Lower leg skin (tissue), 4 donors: Measurements from ENCODE around the gene KLHL2. TPM values are rescaled to one million over a fixed set of nuclear protein-coding genes. Genes with fewer than 3 reads are reported as not detected.

Experiments used
- DNase-seq, 2 donors: peaks; one replicate each; pipeline ENCODE4 v3.0.0-alpha.2; 2019; ENCODE audit warnings: low spot score in 2 of 2
- H3K4me3 ChIP-seq: fragments of 200-600 bp; sonication (generic); 2 replicates; pipeline ENCODE4 v1.5.1; 2017; ENCODE audit warnings: mild to moderate bottlenecking, low read depth; ENCODE audit not compliant: poor library complexity, severe bottlenecking
- POLR2A ChIP-seq, 2 donors: fragments of 450-650 bp; IDR thresholded peaks; one replicate each; pipeline ENCODE4 v1.6.1; 2016 to 2017; ENCODE audit warnings: antibody characterized with exemption in 2 of 2, mild to moderate bottlenecking in 1 of 2, moderate library complexity in 1 of 2
- WGBS, 2 donors: methylation state at CpG; one replicate each; pipeline ENCODE4 v1.1.5; 2018; 5-methylcytosine and 5-hydroxymethylcytosine counted together
- intact Hi-C: fragments of 100-400 bp; cut with DNase I; formaldehyde crosslinking; loops from one replicate; pipeline ENCODE4 v1.15.0; 2023; ENCODE audit warnings: low total_unique reads
- total RNA-seq, 4 donors: library from RNA; depleted of rRNA; stranded (reverse); fragments of >200 nt; gene quantifications; one replicate each; pipeline ENCODE4 v1.1.0, GENCODE V29; 2016
- TF ChIP-seq, protein P1 (sequence below), 3 donors: fragments of 450-650 bp; IDR thresholded peaks; one replicate each; pipeline ENCODE4 v1.5.1; 2016; ENCODE audit warnings: antibody characterized with exemption in 3 of 3, mild to moderate bottlenecking in 3 of 3, moderate library complexity in 2 of 3

Gene KLHL2
- total RNA-seq, 4 donors from 2014 or later = 15.1 to 15.9 (median 15.7) TPM

DNA sequence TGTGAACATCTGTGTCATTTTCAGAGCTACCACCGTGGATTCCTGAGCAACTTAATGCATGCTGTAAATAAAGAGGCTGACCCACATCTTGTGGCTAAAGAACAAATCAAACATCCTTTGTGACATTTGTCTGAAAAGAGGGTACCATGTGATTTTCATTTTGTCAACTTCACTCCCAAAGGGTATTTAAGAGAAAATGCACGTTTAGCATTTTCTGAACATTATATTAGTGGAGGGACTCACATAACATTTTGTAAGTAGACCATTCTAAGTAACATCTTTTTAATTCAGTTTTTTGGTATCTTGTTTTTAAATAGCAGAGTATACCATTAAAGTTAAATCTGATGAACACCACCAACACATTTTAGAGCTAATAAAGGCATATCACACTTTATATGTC is 154.4 kb downstream of the KLHL2 start:
- no peak for TF ChIP-seq POLR2A (IDR thresholded peaks at IDR 0.05)
- TF ChIP-seq, protein P1, sequence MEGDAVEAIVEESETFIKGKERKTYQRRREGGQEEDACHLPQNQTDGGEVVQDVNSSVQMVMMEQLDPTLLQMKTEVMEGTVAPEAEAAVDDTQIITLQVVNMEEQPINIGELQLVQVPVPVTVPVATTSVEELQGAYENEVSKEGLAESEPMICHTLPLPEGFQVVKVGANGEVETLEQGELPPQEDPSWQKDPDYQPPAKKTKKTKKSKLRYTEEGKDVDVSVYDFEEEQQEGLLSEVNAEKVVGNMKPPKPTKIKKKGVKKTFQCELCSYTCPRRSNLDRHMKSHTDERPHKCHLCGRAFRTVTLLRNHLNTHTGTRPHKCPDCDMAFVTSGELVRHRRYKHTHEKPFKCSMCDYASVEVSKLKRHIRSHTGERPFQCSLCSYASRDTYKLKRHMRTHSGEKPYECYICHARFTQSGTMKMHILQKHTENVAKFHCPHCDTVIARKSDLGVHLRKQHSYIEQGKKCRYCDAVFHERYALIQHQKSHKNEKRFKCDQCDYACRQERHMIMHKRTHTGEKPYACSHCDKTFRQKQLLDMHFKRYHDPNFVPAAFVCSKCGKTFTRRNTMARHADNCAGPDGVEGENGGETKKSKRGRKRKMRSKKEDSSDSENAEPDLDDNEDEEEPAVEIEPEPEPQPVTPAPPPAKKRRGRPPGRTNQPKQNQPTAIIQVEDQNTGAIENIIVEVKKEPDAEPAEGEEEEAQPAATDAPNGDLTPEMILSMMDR (IDR thresholded peaks at IDR 0.05) = no peak
- DNase-seq = no peak
- 67 to 78% methylated on average over 2 of the region's 2 CpGs for WGBS, 2 donors
- H3K4me3 ChIP-seq = no peak overlapping the region
- intact Hi-C loops = no loop called here

DNA sequence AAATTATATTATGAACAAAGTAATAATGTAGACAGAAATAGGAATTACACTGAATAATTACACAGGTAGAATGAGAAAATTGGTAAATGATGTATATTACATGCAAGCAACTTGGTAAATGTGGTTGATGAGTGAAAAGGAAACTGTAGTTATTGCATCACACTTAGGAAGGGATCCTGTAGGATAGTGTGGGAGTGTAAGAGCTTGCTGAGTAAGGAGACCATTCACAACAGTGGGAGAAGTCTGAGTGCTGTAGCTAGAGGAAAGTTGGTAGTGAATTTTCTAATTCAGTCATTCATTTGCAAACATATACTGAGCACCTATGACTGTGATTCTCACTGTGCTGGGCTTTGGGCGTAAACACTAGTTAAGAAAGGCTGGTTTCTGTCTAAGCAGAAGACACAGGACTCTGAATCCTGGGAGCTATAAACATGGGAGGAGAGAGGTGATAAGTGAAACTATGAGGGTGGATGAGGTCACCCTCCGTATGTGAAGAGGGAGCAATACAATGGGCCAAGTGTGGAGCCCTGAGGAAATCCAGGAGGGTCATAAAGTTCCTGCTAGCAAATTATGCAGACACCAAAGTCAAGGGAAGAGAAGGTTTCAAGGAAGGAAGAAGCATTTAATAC is 157.2 kb downstream of the KLHL2 start:
- intact Hi-C loops = no loop called here
- 67 to 69% methylated on average over 2 of the region's 2 CpGs for WGBS, 2 donors

DNA sequence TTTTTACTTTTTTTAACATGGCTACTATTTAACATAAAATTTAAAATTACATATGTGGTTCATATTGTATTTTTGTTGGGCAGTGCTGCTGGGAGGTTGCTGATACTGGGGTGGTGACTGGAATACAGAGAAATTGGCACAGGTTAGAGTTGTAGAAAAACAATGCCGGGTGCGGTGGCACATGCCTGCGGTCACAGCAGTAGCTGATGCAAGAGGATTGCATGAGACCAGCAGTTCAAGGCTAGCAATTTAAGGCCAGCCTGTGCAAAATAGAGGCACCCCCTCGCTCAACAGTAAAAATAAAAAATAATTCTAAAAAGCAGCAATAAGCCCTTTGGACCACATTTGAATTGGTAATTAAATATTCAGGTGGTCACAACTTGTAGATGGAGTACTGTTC is 159.7 kb downstream of the KLHL2 start:
- no peak overlapping the region for H3K4me3 ChIP-seq
- WGBS, 2 donors = 61 to 90% methylated on average over 4 of the region's 4 CpGs
- no peak for DNase-seq
- intact Hi-C loops = no loop called here
- no peak for TF ChIP-seq POLR2A (IDR thresholded peaks at IDR 0.05)
- TF ChIP-seq, protein P1 (IDR thresholded peaks at IDR 0.05) = no peak

More for the DNA sequence above, 157.2 kb downstream of the KLHL2 start:
- no peak for TF ChIP-seq POLR2A (IDR thresholded peaks at IDR 0.05)
- TF ChIP-seq, protein P1 (IDR thresholded peaks at IDR 0.05) = no peak
- no peak overlapping the region for H3K4me3 ChIP-seq
- DNase-seq = no peak

DNA sequence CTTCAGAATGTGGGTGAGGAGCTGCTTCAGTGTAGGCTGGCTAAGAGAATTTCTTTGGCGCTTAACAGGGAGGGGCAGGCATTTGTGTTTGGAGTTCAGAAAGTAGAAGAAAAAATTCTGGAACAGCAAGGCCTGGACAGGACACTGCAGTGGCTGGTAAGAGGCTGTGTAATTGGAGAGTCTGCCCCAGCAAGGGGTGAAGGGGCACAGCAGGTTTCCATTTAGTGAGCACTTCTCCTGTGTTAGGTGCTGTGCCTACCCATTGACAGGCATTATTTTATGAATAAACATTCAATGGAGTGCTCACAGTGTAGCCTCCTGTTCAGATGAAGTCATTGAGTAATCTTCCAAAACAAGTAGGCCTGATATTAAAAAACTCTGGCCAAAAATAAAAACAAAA is 160.8 kb downstream of the KLHL2 start:
- intact Hi-C loops = no loop called here
- TF ChIP-seq, protein P1 (IDR thresholded peaks at IDR 0.05) = no peak
- TF ChIP-seq POLR2A (IDR thresholded peaks at IDR 0.05) = no peak
- WGBS, 2 donors = 79 to 90% methylated on average over 1 of the region's 1 CpG
- H3K4me3 ChIP-seq = no peak overlapping the region
- DNase-seq = no peak

DNA sequence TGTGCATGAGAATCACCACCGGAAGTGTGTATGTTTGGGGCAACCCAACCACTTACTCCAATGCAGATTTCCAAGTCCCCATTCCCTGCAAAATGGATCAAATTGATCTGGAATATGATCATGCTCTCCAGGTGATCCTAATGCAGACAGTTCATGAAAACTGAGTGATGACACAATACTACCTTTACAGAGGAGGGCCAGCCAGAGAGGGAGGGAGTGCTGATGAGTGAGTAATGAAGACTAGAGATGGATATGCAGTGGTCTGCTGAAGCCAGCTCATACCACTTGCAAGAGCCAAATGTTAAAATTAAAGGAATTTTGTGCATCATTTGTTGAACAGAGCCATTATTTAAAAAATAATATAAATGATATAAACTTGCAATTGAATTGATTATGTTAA is 161.2 kb downstream of the KLHL2 start:
- WGBS, 2 donors = 100% methylated on average over 1 of the region's 1 CpG
- no peak overlapping the region for H3K4me3 ChIP-seq
- no peak for DNase-seq
- TF ChIP-seq POLR2A (IDR thresholded peaks at IDR 0.05) = no peak
- TF ChIP-seq, protein P1 (IDR thresholded peaks at IDR 0.05) = no peak
- intact Hi-C loops = no loop called here

DNA sequence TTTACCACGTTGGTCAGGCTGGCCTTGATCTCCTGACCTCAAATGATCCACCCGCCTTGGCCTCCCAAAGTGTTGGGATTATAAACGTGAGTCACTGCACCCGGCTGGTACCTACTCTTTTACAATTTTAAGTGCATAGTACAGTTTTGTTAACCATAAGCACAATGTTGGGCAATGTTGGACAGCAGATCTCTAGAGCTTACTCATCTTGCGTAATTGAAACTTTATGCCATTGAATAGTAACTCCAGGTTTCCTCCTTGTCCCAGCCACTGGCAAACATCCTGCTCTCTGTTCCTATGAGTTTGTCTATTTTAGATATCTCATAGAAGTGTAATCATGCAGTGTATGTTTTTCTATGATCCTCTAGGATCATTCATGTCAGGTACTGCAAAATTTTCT is 162.2 kb downstream of the KLHL2 start:
- no peak for TF ChIP-seq POLR2A (IDR thresholded peaks at IDR 0.05)
- TF ChIP-seq, protein P1 (IDR thresholded peaks at IDR 0.05) = no peak
- WGBS, 2 donors = 67 to 79% methylated on average over 5 of the region's 5 CpGs
- intact Hi-C loops = no loop called here
- DNase-seq = no peak
- H3K4me3 ChIP-seq = no peak overlapping the region
